ENCODE results near the gene DOK7. TPM values are rescaled to one million over a fixed set of nuclear protein-coding genes. Genes with fewer than 3 reads are reported as not detected.
"Not testable (repeated sequence)": the region's sequence is repeated elsewhere in the genome, so short reads cannot be mapped to it uniquely, and the experiment has no call there.

DOK7 gene
- total RNA-seq, 4 donors from 2014 or later: 1.7 to 11.2 (median 2.6) TPM

DNA sequence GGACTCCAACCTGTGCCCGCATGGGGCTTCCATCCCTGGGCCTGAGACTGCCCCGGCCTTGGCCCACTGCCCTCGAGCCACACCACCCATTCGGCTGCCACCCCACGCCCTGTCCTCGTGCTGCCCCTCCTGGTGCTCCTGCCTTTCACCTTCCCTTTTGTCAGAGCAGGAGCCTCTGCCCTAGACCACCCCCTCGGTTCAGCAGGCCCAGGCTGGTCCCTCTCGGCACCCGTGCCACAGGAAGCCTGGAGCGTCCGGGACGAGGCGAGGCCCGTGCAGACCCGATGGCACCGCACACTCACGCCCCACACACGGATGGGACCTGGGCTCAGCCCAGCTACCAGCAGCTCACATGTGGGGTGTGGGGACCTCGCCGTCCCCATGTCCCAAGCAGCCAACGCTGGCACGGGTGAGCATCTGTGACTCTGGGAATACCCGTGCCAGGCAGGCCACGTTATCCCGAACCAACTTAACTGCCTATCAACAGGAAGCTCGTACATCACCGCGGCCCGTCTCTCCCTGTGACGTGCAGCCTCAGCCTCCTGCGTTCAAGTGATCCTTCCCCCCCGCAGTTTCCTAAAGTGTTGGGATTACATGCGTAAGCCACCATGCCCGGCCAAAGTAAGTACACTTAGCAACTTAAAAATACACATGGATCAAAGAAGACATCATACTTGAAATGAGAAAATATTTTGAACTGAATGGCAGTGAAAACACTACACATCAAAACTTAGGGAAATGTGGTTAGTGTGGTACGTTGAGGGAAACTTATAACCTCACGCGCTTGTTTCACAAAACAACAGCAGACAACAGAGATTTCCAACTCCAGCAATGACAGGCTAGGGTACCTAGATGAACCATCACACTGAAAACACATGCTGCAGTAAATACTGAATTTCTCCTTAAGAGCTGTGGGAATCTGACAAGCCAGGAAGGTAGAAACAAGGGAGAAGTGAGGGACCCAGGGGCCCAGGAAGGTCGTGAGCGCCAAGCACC, 40.1 kb downstream of the DOK7 start:
- 89% methylated on average over 37 of the region's 39 CpGs for WGBS
- peaks cover 79% of the 10 kb centered on the region for H3K36me3 ChIP-seq
- DNase-seq (ENCODE audit: low spot score in 2 of 2): no peak

GRCh38 chr4:3505231-3505630, 42.1 kb downstream of the DOK7 start:
- H3K4me1 ChIP-seq: no peaks in the 10 kb centered on the region
- H3K9me3 ChIP-seq: no peaks in the 10 kb centered on the region
- no peak for DNase-seq (ENCODE audit: low spot score in 2 of 2)
- H3K27me3 ChIP-seq: no peaks in the 10 kb centered on the region
- no peak overlapping the region for H3K4me3 ChIP-seq
- peaks cover 91% of the 10 kb centered on the region for H3K36me3 ChIP-seq
- no peak overlapping the region for H3K27ac ChIP-seq
- WGBS: 92% methylated on average over 15 of the region's 16 CpGs
- TF ChIP-seq EP300 (IDR thresholded peaks at IDR 0.05) (no peak), POLR2A (IDR thresholded peaks at IDR 0.05) (no peak), POLR2AphosphoS5 (IDR thresholded peaks at IDR 0.05) (no peak)
- TF ChIP-seq, protein P1, sequence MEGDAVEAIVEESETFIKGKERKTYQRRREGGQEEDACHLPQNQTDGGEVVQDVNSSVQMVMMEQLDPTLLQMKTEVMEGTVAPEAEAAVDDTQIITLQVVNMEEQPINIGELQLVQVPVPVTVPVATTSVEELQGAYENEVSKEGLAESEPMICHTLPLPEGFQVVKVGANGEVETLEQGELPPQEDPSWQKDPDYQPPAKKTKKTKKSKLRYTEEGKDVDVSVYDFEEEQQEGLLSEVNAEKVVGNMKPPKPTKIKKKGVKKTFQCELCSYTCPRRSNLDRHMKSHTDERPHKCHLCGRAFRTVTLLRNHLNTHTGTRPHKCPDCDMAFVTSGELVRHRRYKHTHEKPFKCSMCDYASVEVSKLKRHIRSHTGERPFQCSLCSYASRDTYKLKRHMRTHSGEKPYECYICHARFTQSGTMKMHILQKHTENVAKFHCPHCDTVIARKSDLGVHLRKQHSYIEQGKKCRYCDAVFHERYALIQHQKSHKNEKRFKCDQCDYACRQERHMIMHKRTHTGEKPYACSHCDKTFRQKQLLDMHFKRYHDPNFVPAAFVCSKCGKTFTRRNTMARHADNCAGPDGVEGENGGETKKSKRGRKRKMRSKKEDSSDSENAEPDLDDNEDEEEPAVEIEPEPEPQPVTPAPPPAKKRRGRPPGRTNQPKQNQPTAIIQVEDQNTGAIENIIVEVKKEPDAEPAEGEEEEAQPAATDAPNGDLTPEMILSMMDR (IDR thresholded peaks at IDR 0.05): no peak

More for the DNA sequence above, 40.1 kb downstream of the DOK7 start:
- TF ChIP-seq EP300 (IDR thresholded peaks at IDR 0.05) (no peak), POLR2A (IDR thresholded peaks at IDR 0.05) (no peak), POLR2AphosphoS5 (IDR thresholded peaks at IDR 0.05) (no peak)
- TF ChIP-seq, protein P1 (IDR thresholded peaks at IDR 0.05): no peak
- Histone ChIP-seq H3K9me3 (no peaks in the 10 kb centered on the region), H3K27ac (no peak overlapping the region), H3K4me3 (no peak overlapping the region), H3K4me1 (no peaks in the 10 kb centered on the region), H3K27me3 (no peaks in the 10 kb centered on the region)

DNA sequence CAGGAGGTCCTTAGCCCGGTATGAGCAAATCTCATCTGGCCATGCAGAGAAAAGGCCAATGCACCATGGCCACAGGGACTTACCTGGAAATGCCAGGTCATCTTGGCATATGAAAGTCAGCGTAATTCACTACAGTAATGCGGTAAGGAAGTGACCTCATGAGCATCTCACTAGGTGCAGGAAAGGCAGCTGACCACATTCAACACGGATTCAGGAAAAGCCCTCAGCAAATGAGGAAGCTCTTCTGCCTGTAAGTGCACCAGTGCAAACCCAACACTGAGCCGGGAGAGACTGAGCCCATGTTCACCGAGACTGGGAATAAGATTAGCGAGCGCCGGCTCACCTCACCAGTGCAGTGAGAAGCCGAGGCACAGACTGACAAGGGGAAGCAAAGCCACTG, 45.4 kb downstream of the DOK7 start:
- H3K4me1 ChIP-seq: no peaks in the 10 kb centered on the region
- 83% methylated on average over 10 of the region's 10 CpGs for WGBS
- TF ChIP-seq, protein P1 (IDR thresholded peaks at IDR 0.05): no peak
- TF ChIP-seq POLR2A (IDR thresholded peaks at IDR 0.05) (no peak), EP300 (IDR thresholded peaks at IDR 0.05) (no peak), POLR2AphosphoS5 (IDR thresholded peaks at IDR 0.05) (no peak)
- no peak overlapping the region for H3K4me3 ChIP-seq
- no peak for DNase-seq (ENCODE audit: low spot score in 2 of 2)
- no peaks in the 10 kb centered on the region for H3K9me3 ChIP-seq
- H3K27ac ChIP-seq: no peak overlapping the region
- peaks cover 91% of the 10 kb centered on the region for H3K36me3 ChIP-seq
- H3K27me3 ChIP-seq: no peaks in the 10 kb centered on the region

- H3K27me3 ChIP-seq: no peaks in the 10 kb centered on the region
- DNase-seq (ENCODE audit: low spot score in 2 of 2): no peak
- no peak overlapping the region for H3K27ac ChIP-seq
- no peaks in the 10 kb centered on the region for H3K4me1 ChIP-seq
- H3K36me3 ChIP-seq: peaks cover 96% of the 10 kb centered on the region
- H3K4me3 ChIP-seq: no peak overlapping the region
- H3K9me3 ChIP-seq: no peaks in the 10 kb centered on the region
- TF ChIP-seq EP300 (IDR thresholded peaks at IDR 0.05) (no peak), POLR2AphosphoS5 (IDR thresholded peaks at IDR 0.05) (no peak), POLR2A (IDR thresholded peaks at IDR 0.05) (no peak)
- TF ChIP-seq, protein P1 (IDR thresholded peaks at IDR 0.05): no peak
- 92% methylated on average over 16 of the region's 16 CpGs for WGBS
Measured at GRCh38 chr4:3510481-3510880, 47.4 kb downstream of the DOK7 start.

GRCh38 chr4:3511187-3511586, 48.1 kb downstream of the DOK7 start:
- H3K36me3 ChIP-seq: peaks cover 96% of the 10 kb centered on the region
- TF ChIP-seq POLR2A (IDR thresholded peaks at IDR 0.05) (no peak), POLR2AphosphoS5 (IDR thresholded peaks at IDR 0.05) (no peak), EP300 (IDR thresholded peaks at IDR 0.05) (no peak)
- TF ChIP-seq, protein P1 (IDR thresholded peaks at IDR 0.05): no peak

GRCh38 chr4:3511601-3512000, 48.5 kb downstream of the DOK7 start:
- not testable (repeated sequence) for DNase-seq (ENCODE audit: low spot score in 2 of 2); H3K4me1 ChIP-seq; H3K27ac ChIP-seq; H3K9me3 ChIP-seq; H3K27me3 ChIP-seq; H3K4me3 ChIP-seq
- 96% methylated on average over 12 of the region's 27 CpGs for whole genome bisulfite sequencing
- peaks cover 96% of the 10 kb centered on the region for H3K36me3 ChIP-seq

More at GRCh38 chr4:3511187-3511586, 48.1 kb downstream of the DOK7 start:
- no peak overlapping the region for H3K27ac ChIP-seq
- WGBS: 96% methylated on average over 6 of the region's 6 CpGs
- no peaks in the 10 kb centered on the region for H3K27me3 ChIP-seq
- DNase-seq (ENCODE audit: low spot score in 2 of 2): no peak
- H3K9me3 ChIP-seq: no peaks in the 10 kb centered on the region
- no peaks in the 10 kb centered on the region for H3K4me1 ChIP-seq
- no peak overlapping the region for H3K4me3 ChIP-seq
